Esophagus (tissue), 2 donors: ENCODE measurements around the gene ADAM12. TPM values are rescaled to one million over a fixed set of nuclear protein-coding genes. Genes with fewer than 3 reads are reported as not detected.

Experiments
- H3K27ac ChIP-seq, 2 donors: one replicate each; pipeline ENCODE4 v1.5.1; 2013; ENCODE audit warnings: low read depth in 2 of 2, mild to moderate bottlenecking in 2 of 2, inconsistent platforms in 1 of 2, low read length in 1 of 2, moderate library complexity in 1 of 2
- H3K27me3 ChIP-seq, 2 donors: one replicate each; pipeline ENCODE4 v1.6.1; 2013; ENCODE audit warnings: low read length in 2 of 2, control low read depth in 1 of 2, mild to moderate bottlenecking in 1 of 2; ENCODE audit not compliant: insufficient read depth in 2 of 2, control insufficient read depth in 1 of 2
- H3K36me3 ChIP-seq, 2 donors: one replicate each; pipeline ENCODE4 v1.6.1; 2013; ENCODE audit warnings: low read length in 1 of 2; ENCODE audit not compliant: control insufficient read depth in 2 of 2, insufficient read depth in 2 of 2
- H3K4me1 ChIP-seq, 2 donors: one replicate each; pipeline ENCODE4 v1.6.1; 2013; ENCODE audit warnings: low read length in 1 of 2; ENCODE audit not compliant: control insufficient read depth in 2 of 2, insufficient read depth in 2 of 2
- H3K4me3 ChIP-seq, 2 donors: one replicate each; pipeline ENCODE4 v1.5.1; 2013; ENCODE audit warnings: low read length in 2 of 2, mild to moderate bottlenecking in 2 of 2, low read depth in 1 of 2, moderate library complexity in 1 of 2
- H3K9me3 ChIP-seq, 2 donors: one replicate each; pipeline ENCODE4 v1.6.1; 2013; ENCODE audit warnings: mild to moderate bottlenecking in 2 of 2, low read depth in 1 of 2, low read length in 1 of 2, moderate library complexity in 1 of 2; ENCODE audit not compliant: control insufficient read depth in 2 of 2, insufficient read depth in 1 of 2
- WGBS, 2 donors: extraction: QIAGEN DNeasy Blood & Tissue Kit; methylation state at CpG; one replicate each; pipeline ENCODE4 v1.1.7; 2013; 5-methylcytosine and 5-hydroxymethylcytosine counted together
- polyA plus RNA-seq, 2 donors: library from polyadenylated mRNA; stranded (reverse); fragments of 200-250 nt; gene quantifications; one replicate each; pipeline ENCODE4 v1.2.3, GENCODE V29; 2013
- donor health status: healthy with polysubstance abuse.
- donor health status: Bipolar disorder and iron deficiency.

Gene ADAM12
- polyA plus RNA-seq, 2 donors, result under 0.01 to 0.06 TPM

DNA sequence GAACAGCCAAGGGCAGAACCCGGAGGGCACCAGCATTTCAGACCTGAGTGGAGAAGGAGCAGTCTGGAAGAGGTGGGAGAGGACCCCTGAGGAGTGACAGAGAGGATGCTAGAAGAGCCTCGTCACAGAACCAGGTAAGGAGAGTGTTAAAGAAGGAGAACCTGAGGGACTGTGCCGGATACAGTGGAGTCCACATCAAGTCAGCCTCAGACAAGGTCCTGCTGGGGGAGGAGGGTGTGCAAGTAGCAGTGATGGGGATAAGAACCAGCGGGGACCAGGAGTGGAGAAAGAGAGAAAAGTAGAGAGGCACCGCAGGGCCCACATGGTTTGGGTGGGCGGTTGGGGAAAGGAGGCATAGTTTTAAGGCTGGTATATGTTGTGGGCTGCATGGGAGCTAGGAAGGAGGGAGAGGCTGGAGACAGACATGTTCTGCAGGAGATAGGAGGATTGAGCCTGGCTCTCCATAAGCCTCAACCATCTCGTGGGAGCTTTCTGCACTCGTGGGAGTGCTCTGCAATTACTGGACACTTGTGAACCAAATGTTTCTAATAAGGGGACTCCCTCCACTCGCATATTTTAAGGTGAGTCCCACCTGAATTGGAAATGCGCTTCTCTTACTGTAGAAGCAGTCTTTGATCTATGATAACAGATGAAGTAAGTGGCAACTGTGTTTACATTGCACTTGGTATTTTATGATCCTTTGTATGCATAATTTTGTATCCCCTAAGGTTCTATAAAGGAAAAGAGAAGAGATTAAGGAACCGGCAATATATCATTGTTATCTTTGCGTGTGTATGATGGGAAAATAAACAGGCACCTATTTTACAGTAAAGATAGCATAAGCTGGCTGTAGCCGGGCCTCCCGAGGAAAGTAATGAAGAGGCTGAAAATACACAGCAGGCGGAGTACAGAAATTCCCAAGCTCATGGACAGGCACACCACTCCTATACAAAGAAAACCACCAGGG, 154.8 kb downstream of the ADAM12 start:
- Histone ChIP-seq H3K9me3 (no peaks in the 10 kb centered on the region), H3K4me1 (no peaks in the 10 kb centered on the region), H3K4me3 (no peak overlapping the region), H3K27ac (no peak overlapping the region), H3K27me3 (no peaks in the 10 kb centered on the region), H3K36me3 (no peaks in the 10 kb centered on the region)
- WGBS, 2 donors, result 73 to 78% methylated on average over 15 of the region's 15 CpGs

DNA sequence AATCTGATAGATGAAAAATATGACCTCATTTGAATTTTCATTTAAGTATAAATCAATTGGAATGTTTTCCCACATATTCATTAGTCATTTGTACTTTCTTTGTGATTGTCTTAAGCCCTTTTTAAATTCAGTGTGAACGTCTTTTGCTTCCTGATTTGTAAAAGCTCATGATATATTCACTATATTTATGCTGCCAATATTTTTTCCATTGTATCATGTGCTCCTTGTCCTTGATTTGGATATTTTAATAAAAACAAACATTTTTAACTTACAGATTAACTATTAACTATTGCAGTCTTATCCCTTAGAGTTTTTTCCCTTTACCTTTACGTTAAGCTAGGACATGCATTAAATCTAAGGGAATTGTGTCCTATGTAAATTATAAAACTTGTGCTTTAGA, 157.7 kb downstream of the ADAM12 start:
- Histone ChIP-seq H3K27ac (no peak overlapping the region), H3K36me3 (no peaks in the 10 kb centered on the region), H3K9me3 (no peaks in the 10 kb centered on the region), H3K4me3 (no peak overlapping the region), H3K4me1 (no peaks in the 10 kb centered on the region), H3K27me3 (no peaks in the 10 kb centered on the region)
- 60 to 63% methylated on average over 2 of the region's 2 CpGs for WGBS, 2 donors

DNA sequence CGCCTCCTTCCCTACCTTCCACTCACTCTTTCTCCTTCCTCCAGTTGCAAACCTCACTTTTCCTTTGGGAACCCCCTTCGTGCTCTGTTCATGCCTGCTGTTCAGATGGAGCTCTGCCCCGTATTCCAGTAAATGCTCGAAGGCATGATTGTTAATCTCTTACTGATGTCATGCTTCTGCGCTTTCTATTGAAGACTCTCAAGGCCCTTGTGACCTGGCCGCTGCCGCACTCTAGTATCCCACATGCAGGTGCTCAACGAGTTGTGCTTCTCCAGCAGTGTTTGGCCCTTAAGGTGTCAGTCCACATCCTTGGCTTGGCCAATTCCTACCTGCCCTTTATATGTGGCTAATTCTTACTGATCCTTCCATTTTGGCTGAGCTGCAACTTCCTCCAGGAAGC, 158.6 kb downstream of the ADAM12 start:
- H3K36me3 ChIP-seq, result no peaks in the 10 kb centered on the region
- no peak overlapping the region for H3K27ac ChIP-seq
- no peaks in the 10 kb centered on the region for H3K9me3 ChIP-seq
- no peaks in the 10 kb centered on the region for H3K4me1 ChIP-seq
- H3K4me3 ChIP-seq, result no peak overlapping the region
- H3K27me3 ChIP-seq, result no peaks in the 10 kb centered on the region
- WGBS, 2 donors, result 72 to 76% methylated on average over 8 of the region's 8 CpGs

DNA sequence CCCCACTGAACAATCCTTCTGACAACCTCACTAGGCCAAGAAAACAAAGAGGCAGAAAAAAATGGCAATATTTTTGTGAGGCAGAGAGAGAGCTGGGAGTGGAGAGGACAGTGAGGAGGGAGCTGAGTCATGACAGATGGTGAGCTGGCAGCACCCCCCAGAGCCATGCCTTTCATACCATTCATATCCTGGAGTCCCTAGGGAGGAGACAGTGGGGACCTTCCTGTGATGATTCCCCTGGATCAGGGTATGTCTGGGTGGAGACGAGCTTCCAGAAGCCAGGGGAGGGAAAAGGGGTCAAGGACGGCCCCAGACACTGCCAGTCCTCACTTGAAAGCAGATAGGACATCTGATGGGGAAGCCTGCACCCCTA, 160.5 kb downstream of the ADAM12 start:
- Histone ChIP-seq H3K4me1 (no peaks in the 10 kb centered on the region), H3K27me3 (no peaks in the 10 kb centered on the region), H3K9me3 (no peaks in the 10 kb centered on the region), H3K27ac (no peak overlapping the region), H3K36me3 (no peaks in the 10 kb centered on the region), H3K4me3 (no peak overlapping the region)
- WGBS, 2 donors, result 82 to 84% methylated on average over 2 of the region's 2 CpGs

DNA sequence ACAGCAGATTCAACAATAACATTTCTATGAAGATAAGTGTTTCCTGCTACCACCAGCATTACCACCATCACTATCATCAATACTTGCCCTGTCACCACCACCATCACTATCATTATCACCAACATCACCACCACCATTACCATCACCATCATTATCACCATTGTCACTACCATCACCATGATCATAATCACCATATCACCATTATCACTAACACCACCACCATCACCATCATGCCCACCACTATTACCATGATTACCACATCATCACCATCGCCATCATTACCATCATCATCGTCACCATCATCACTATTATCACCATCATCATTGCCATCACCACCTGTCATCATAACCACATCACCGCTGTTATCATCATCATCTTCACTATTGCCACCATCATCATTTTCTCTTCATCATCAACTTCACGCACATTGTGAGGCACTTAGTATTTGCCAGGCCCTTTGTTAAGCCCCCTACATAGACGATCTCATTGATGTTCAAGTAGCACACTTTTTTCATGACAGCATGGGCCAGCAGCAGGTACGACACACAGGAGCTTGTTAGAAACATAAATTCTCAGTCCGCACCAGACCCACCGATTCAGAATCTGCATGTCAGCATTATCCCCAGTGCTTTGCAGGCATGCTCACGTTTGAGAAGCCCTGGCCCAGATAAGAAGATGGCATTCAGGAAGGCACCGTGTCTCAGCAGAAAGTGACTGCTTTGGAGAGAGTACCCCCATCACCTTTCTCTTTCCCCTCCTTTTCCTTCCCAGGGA, 161.1 kb downstream of the ADAM12 start:
- Histone ChIP-seq H3K4me1 (no peaks in the 10 kb centered on the region), H3K9me3 (no peaks in the 10 kb centered on the region), H3K36me3 (no peaks in the 10 kb centered on the region), H3K27ac (no peak overlapping the region), H3K4me3 (no peak overlapping the region), H3K27me3 (no peaks in the 10 kb centered on the region)
- WGBS, 2 donors, result 91 to 92% methylated on average over 10 of the region's 10 CpGs

DNA sequence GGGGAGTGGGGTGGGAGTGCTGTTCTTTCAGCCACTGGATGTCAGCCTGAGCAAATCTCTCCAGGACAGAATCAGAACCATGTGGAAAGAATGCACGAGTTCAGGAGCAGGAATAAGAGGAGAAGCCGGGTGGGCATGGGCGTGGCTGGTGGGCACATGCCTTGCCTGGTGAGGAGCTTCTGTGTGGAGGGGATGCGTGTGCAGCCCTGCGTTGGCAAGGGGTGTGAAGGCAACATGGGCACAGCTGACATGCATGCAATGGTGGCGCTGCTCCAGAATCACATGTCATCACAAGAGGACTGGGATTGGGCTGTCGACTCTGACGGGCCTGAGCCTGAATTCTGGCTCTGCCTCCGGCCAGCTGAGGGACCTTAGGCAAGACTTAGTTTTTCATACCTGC, 162.1 kb downstream of the ADAM12 start:
- Histone ChIP-seq H3K9me3 (no peaks in the 10 kb centered on the region), H3K4me1 (no peaks in the 10 kb centered on the region), H3K36me3 (no peaks in the 10 kb centered on the region), H3K4me3 (no peak overlapping the region), H3K27ac (no peak overlapping the region), H3K27me3 (no peaks in the 10 kb centered on the region)
- WGBS, 2 donors, result 56 to 71% methylated on average over 9 of the region's 9 CpGs

DNA sequence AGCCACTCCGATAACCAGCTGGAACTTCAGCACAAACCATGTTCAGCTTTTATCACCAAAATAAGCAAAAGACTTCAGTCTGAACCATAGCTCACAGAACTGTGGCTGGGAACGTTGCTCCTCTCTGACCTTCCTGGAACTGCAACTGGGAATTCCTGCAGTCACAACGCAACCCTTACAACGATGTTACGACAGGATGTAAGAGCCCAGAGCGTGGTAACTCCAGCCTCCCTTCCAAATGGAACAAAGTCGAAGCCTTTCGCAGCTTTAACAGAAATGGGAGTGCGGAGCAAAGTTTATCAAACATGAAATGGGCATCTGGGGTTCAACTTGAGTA, 162.6 kb downstream of the ADAM12 start:
- Histone ChIP-seq H3K4me3 (no peak overlapping the region), H3K36me3 (no peaks in the 10 kb centered on the region), H3K9me3 (no peaks in the 10 kb centered on the region), H3K27ac (no peak overlapping the region), H3K4me1 (no peaks in the 10 kb centered on the region), H3K27me3 (no peaks in the 10 kb centered on the region)
- 68 to 69% methylated on average over 9 of the region's 9 CpGs for WGBS, 2 donors

DNA sequence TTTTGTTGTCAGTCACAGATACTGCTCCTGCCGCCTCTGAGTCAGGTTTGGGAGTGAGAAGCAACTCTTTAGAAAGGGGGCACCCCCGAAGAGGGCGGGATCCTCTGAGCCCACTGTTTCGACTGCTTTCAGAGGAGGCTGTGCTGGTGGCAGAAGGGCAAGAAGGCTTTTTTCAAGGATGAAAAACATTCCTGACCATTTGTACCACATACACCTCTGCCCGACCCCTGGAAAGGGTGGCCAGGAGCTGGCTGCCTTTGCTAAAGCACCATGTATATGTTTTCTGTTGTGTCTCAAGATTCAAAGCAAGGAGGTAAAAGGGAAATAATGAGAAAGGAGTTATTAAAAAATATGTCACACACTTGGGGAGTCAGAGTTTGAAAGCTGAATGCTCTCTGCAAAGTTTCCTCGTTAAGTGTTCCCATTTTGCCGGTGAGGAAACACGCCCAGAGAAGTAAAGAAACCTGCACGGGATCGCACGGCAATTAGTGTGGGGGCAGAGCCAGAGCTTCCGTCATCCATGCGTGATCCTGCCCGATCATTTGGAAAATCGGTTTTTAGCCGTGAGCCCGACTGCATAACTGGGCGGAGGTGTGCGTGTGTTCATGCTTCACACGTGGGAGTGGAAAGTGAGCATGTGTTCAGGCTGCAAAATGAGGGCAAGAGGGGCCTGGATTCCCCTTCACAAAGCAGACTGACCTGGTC, 163.2 kb downstream of the ADAM12 start:
- no peaks in the 10 kb centered on the region for H3K9me3 ChIP-seq
- no peaks in the 10 kb centered on the region for H3K27me3 ChIP-seq
- no peak overlapping the region for H3K27ac ChIP-seq
- 80 to 82% methylated on average over 20 of the region's 20 CpGs for WGBS, 2 donors
- no peak overlapping the region for H3K4me3 ChIP-seq
- no peaks in the 10 kb centered on the region for H3K36me3 ChIP-seq
- H3K4me1 ChIP-seq, result no peaks in the 10 kb centered on the region

DNA sequence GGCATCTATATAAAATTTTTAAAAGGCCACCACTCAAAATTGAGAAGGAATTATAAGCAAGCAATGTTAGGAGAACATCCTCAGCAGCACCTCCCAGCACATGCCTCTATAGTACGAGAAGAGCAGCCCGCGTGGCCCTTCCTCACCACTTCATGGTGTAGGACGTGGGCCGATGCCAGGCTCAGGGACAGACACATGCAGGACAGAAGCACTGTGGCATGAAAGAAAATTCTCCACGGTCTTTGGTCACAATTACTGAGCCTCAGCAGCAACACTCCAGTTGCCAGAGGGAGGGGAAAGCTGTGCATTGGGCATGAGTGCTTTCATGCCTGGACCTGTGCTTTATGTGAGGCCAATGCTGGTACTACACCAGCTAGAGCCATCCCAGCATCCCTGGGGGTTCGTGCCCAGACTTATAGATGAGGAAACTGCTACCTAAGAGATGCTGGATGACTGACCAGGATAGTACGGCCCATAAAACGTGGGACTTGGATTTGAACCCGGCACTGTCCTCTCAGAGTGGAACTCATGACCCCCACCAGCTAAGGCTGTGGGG, 164.7 kb downstream of the ADAM12 start:
- 79 to 81% methylated on average over 10 of the region's 10 CpGs for WGBS, 2 donors
- Histone ChIP-seq H3K27ac (no peak overlapping the region), H3K36me3 (no peaks in the 10 kb centered on the region), H3K9me3 (no peaks in the 10 kb centered on the region), H3K4me1 (no peaks in the 10 kb centered on the region), H3K27me3 (no peaks in the 10 kb centered on the region), H3K4me3 (no peak overlapping the region)
